ENCODE measurements around the gene VGLL4.

- TF ChIP-seq ZNF384 (IDR thresholded peaks at IDR 0.05) (no peak), SUZ12 (IDR thresholded peaks at IDR 0.05) (no peak), BHLHE40 (IDR thresholded peaks at IDR 0.05; ENCODE audit: borderline replicate concordance) (no peak)
These were observed 136.0 kb downstream of the VGLL4 start for GRCh38 chr3:11507719-11508118.
